ENCODE results near the gene ZBTB7B. TPM values are rescaled to one million over a fixed set of nuclear protein-coding genes. Genes with fewer than 3 reads are reported as not detected.

Gene ZBTB7B
- total RNA-seq, 1 donor from 2014 or later = 24.6 TPM

- peak; percentile 17 for DNase-seq (ENCODE audit: low read depth)
Observed at GRCh38 chr1:155052439-155053395, 50.1 kb downstream of the ZBTB7B start.

GRCh38 chr1:155053531-155054105 lies 51.0 kb downstream of the ZBTB7B start:
- DNase-seq (ENCODE audit: low read depth) = no peak

GRCh38 chr1:155057104-155057503 lies 54.5 kb downstream of the ZBTB7B start:
- no peak for DNase-seq (ENCODE audit: low read depth)

- no peak for DNase-seq (ENCODE audit: low read depth)
Observed at GRCh38 chr1:155057788-155058211, 55.2 kb downstream of the ZBTB7B start.

- no peak for DNase-seq (ENCODE audit: low read depth)
Observed at GRCh38 chr1:155060736-155061135, 58.1 kb downstream of the ZBTB7B start.

GRCh38 chr1:155061381-155062150 lies 59.0 kb downstream of the ZBTB7B start:
- peak; percentile 81 for DNase-seq (ENCODE audit: low read depth)

GRCh38 chr1:155062151-155062686 lies 59.6 kb downstream of the ZBTB7B start:
- no peak for DNase-seq (ENCODE audit: low read depth)

GRCh38 chr1:155062702-155063411 lies 60.3 kb downstream of the ZBTB7B start:
- DNase-seq (ENCODE audit: low read depth) = no peak

- DNase-seq (ENCODE audit: low read depth) = peak; percentile 81
Observed at GRCh38 chr1:155063550-155064110, 61.0 kb downstream of the ZBTB7B start, which contains the start of gene EFNA4. EFNA4 (plus strand) TSS chr1:155063740; CDS start chr1:155063824, 84 bp downstream.

- peak; percentile 38 for DNase-seq (ENCODE audit: low read depth)
Observed at GRCh38 chr1:155064111-155064831, 61.7 kb downstream of the ZBTB7B start.

GRCh38 chr1:155064832-155065429 lies 62.3 kb downstream of the ZBTB7B start:
- DNase-seq (ENCODE audit: low read depth) = no peak

GRCh38 chr1:155066777-155067176 lies 64.2 kb downstream of the ZBTB7B start:
- no peak for DNase-seq (ENCODE audit: low read depth)

Small RNA genes lying within 50 kb of the gene (microRNA-seq; reads per million reads assigned to microRNA genes)
- not detected for gene MIR4258

Other genes starting within 250 kb of the ZBTB7B start
- gene KCNN3, start 132.5 kb upstream of the ZBTB7B start, total RNA-seq = 30.8 and 41.3 TPM in 2 replicates
- 10.9 and 11.3 TPM in 2 replicates for gene PMVK, start 66.1 kb upstream of the ZBTB7B start, total RNA-seq
- gene PBXIP1, start 46.7 kb upstream of the ZBTB7B start, total RNA-seq = 535 and 641 TPM in 2 replicates
- gene PYGO2, start 41.0 kb upstream of the ZBTB7B start, total RNA-seq = 25.8 and 31.0 TPM in 2 replicates
- gene SHC1, start 32.1 kb upstream of the ZBTB7B start, total RNA-seq = 165 and 171 TPM in 2 replicates
- 26.6 and 33.5 TPM in 2 replicates for gene CKS1B, start 28.1 kb upstream of the ZBTB7B start, total RNA-seq
- 27.2 and 28.1 TPM in 2 replicates for gene FLAD1, start 19.5 kb upstream of the ZBTB7B start, total RNA-seq
- gene LENEP, start 9.2 kb upstream of the ZBTB7B start, total RNA-seq = not detected in 2 replicates
- not detected in 2 replicates for gene DCST2, start 31.0 kb downstream of the ZBTB7B start, total RNA-seq
- gene DCST1, start 31.0 kb downstream of the ZBTB7B start, total RNA-seq = not detected in 2 replicates
- gene ADAM15, start 48.5 kb downstream of the ZBTB7B start, total RNA-seq = 27.3 and 33.3 TPM in 2 replicates
- gene EFNA4, start 60.9 kb downstream of the ZBTB7B start, total RNA-seq = 4.9 and 8.3 TPM in 2 replicates
- 0.56 and 0.88 TPM in 2 replicates for gene EFNA3, start 76.0 kb downstream of the ZBTB7B start, total RNA-seq
- 0.59 and 1.4 TPM in 2 replicates for gene EFNA1, start 125.1 kb downstream of the ZBTB7B start, total RNA-seq
- gene SLC50A1, start 133.1 kb downstream of the ZBTB7B start, total RNA-seq = 12.2 and 13.4 TPM in 2 replicates
- 83.9 and 90.0 TPM in 2 replicates for gene DPM3, start 137.7 kb downstream of the ZBTB7B start, total RNA-seq
- gene KRTCAP2, start 170.5 kb downstream of the ZBTB7B start, total RNA-seq = 51.3 and 81.4 TPM in 2 replicates
- gene TRIM46, start 171.0 kb downstream of the ZBTB7B start, total RNA-seq = 0.62 and 0.94 TPM in 2 replicates
- 40.9 and 52.1 TPM in 2 replicates for gene THBS3, start 205.1 kb downstream of the ZBTB7B start, total RNA-seq
- gene MTX1, start 205.9 kb downstream of the ZBTB7B start, total RNA-seq = 15.1 and 18.8 TPM in 2 replicates